ENCODE measurements around the gene TXNDC11. TPM values are rescaled to one million over a fixed set of nuclear protein-coding genes. Genes with fewer than 3 reads are reported as not detected.

Gene TXNDC11
- total and polyA plus RNA-seq, 2 donors (not counting 3 experiments of a cell fraction or from before 2014, with no cell fraction given): 42.5 to 66.0 TPM

DNA sequence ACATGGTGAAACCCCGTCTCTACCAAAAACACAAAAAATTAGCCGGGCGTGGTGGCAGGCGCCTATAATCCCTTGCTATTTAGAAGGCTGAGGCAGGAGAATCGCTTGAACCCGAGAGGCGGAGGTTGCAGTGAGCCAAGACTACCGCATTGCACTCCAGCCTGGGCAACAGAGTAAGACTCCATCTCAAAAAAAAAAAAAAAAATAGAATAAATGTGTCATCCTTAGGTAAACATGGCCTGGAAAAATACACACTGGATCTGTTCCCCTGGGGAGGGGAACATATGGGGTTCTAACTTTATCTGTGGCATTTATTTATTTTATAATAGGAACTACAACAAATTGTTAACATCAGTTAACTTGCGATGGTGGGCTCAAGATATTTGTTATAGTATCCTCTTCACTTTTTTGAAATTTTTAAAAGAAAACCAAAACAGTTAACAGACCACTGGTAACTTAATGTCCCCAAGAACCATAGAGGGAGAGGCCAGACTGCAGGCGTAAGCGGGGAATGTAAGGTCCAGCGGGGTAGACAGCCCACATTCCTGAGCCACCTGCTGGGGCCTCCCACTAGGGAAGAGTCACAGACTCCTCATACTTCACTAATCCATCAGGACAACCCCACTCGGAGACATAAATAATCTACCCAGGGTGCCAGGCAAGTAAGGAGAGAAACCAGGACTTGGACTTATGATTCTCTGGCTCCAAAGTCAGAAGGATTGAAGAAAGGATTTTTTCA lies 12.5 kb upstream of the TXNDC11 start:
- ChIA-PET CTCF (no interaction called here), POLR2A (no interaction called here)
- H3K4me2 ChIP-seq (ENCODE audit: insufficient read depth, low read length): no peak overlapping the region
- no peak for FAIRE-seq
- H3K9ac ChIP-seq (replicated peaks; ENCODE audit: extremely low read depth, insufficient read depth, low read length): no peak overlapping the region
- peaks cover 39 to 43% of the 10 kb centered on the region in 2 experiments for H3K36me3 ChIP-seq (ENCODE audit: control insufficient read depth in 2 of 2, extremely low read depth in 1 of 2, insufficient read depth in 2 of 2, low read length in 2 of 2)
- H3K27ac ChIP-seq (ENCODE audit: insufficient read depth, low read depth, low read length): no peak overlapping the region
- no peaks in the 10 kb centered on the region for H3K27me3 ChIP-seq (ENCODE audit: control insufficient read depth in 2 of 2, insufficient read depth in 2 of 2, low read length in 2 of 2)
- no peaks in the 10 kb centered on the region for H3K9me1 ChIP-seq (replicated peaks; ENCODE audit: control insufficient read depth, extremely low read depth, insufficient read depth, low read length)
- no peaks in the 10 kb centered on the region for H3K9me3 ChIP-seq (replicated peaks; ENCODE audit: control insufficient read depth, insufficient read depth, low read length)
- H3K4me1 ChIP-seq (ENCODE audit: control insufficient read depth, extremely low read depth, insufficient read depth, low read length): peaks cover 9% of the 10 kb centered on the region
- H2AFZ ChIP-seq (ENCODE audit: low read depth, low read length): no peak overlapping the region
- no TSS peak for BruUV-seq (replicated peaks)
- no peak for DNase-seq (ENCODE audit: low read depth, low spot score)
- intact Hi-C loops (cut with micrococcal nuclease): no loop called here
- no peaks in the 10 kb centered on the region for H4K20me1 ChIP-seq (replicated peaks; ENCODE audit: control insufficient read depth, extremely low read depth, insufficient read depth, low read length)
- TF ChIP-seq FOS (IDR thresholded peaks at IDR 0.05; ENCODE audit: borderline replicate concordance, insufficient read depth, low read length) (no peak), MYC (IDR thresholded peaks at IDR 0.05; ENCODE audit: low read depth, low read length) (no peak), JUN (IDR thresholded peaks at IDR 0.05; ENCODE audit: borderline replicate concordance, insufficient read depth, insufficient read length, low read depth) (no peak), POLR2AphosphoS5 (IDR thresholded peaks at IDR 0.05; ENCODE audit: insufficient read depth, low read depth, low read length) (no peak), POLR2A (IDR thresholded peaks at IDR 0.05; ENCODE audit: low read depth, low read length) (no peak)
- TF ChIP-seq, protein P1, sequence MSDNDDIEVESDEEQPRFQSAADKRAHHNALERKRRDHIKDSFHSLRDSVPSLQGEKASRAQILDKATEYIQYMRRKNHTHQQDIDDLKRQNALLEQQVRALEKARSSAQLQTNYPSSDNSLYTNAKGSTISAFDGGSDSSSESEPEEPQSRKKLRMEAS (IDR thresholded peaks at IDR 0.05; ENCODE audit: insufficient read depth, insufficient read length): no peak
- dilution Hi-C loops (cut with MboI; ENCODE audit: extremely low pct_ligation_motif_present, low sequenced_read_pairs): no loop called here
- no peak overlapping the region for H3K4me3 ChIP-seq (replicated peaks in 1 of 3; ENCODE audit: insufficient read depth in 1 of 3, low read depth in 1 of 3, low read length in 3 of 3)
- H3K79me2 ChIP-seq (ENCODE audit: control insufficient read depth, insufficient read depth, low read length): no peaks in the 10 kb centered on the region

DNA sequence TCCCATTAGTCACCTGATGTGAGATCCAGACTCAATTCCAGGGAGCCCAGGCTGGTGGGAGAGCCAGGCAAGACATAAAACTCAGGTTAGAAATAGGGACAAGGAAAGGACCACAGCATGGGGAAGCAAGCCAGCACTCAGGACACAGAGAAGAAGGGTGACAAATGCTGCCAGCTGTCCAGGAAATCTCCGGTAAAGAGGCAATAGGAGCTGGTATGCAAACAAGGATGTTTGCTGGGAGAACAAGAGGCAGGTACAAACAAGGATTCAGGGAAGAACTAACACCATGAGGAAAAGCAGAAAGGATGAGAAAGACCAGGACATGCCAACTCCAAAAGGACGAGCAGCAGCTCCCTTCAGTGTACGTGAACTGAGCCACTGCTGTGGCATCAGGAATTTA lies 10.2 kb upstream of the TXNDC11 start:
- Histone ChIP-seq H3K4me3 (replicated peaks in 1 of 3; ENCODE audit: insufficient read depth in 1 of 3, low read depth in 1 of 3, low read length in 3 of 3) (no peak overlapping the region), H3K27me3 (ENCODE audit: control insufficient read depth in 2 of 2, insufficient read depth in 2 of 2, low read length in 2 of 2) (no peaks in the 10 kb centered on the region), H3K9ac (replicated peaks; ENCODE audit: extremely low read depth, insufficient read depth, low read length) (no peak overlapping the region), H3K9me3 (replicated peaks; ENCODE audit: control insufficient read depth, insufficient read depth, low read length) (no peaks in the 10 kb centered on the region), H3K36me3 (ENCODE audit: control insufficient read depth in 2 of 2, extremely low read depth in 1 of 2, insufficient read depth in 2 of 2, low read length in 2 of 2) (peaks cover 39 to 45% of the 10 kb centered on the region in 2 experiments), H4K20me1 (replicated peaks; ENCODE audit: control insufficient read depth, extremely low read depth, insufficient read depth, low read length) (no peaks in the 10 kb centered on the region), H2AFZ (ENCODE audit: low read depth, low read length) (no peak overlapping the region), H3K79me2 (ENCODE audit: control insufficient read depth, insufficient read depth, low read length) (no peaks in the 10 kb centered on the region), H3K4me1 (ENCODE audit: control insufficient read depth, extremely low read depth, insufficient read depth, low read length) (peaks cover under 1% of the 10 kb centered on the region), H3K27ac (ENCODE audit: insufficient read depth, low read depth, low read length) (no peak overlapping the region), H3K4me2 (ENCODE audit: insufficient read depth, low read length) (no peak overlapping the region), H3K9me1 (replicated peaks; ENCODE audit: control insufficient read depth, extremely low read depth, insufficient read depth, low read length) (no peaks in the 10 kb centered on the region)
- ChIA-PET POLR2A (no interaction called here), CTCF (no interaction called here)
- dilution Hi-C loops (cut with MboI; ENCODE audit: extremely low pct_ligation_motif_present, low sequenced_read_pairs): no loop called here
- TF ChIP-seq FOS (IDR thresholded peaks at IDR 0.05; ENCODE audit: borderline replicate concordance, insufficient read depth, low read length) (no peak), EZH2 (IDR thresholded peaks at IDR 0.05; ENCODE audit: borderline replicate concordance, low read depth, low read length, severe bottlenecking) (no peak), MYC (IDR thresholded peaks at IDR 0.05; ENCODE audit: low read depth, low read length) (no peak), POLR2A (IDR thresholded peaks at IDR 0.05; ENCODE audit: low read depth, low read length) (no peak), GATA2 (IDR thresholded peaks at IDR 0.05; ENCODE audit: insufficient read depth, insufficient read length, low read depth, low read length) (no peak), POLR2AphosphoS5 (IDR thresholded peaks at IDR 0.05; ENCODE audit: insufficient read depth, low read depth, low read length) (no peak)
- TF ChIP-seq, protein P2, sequence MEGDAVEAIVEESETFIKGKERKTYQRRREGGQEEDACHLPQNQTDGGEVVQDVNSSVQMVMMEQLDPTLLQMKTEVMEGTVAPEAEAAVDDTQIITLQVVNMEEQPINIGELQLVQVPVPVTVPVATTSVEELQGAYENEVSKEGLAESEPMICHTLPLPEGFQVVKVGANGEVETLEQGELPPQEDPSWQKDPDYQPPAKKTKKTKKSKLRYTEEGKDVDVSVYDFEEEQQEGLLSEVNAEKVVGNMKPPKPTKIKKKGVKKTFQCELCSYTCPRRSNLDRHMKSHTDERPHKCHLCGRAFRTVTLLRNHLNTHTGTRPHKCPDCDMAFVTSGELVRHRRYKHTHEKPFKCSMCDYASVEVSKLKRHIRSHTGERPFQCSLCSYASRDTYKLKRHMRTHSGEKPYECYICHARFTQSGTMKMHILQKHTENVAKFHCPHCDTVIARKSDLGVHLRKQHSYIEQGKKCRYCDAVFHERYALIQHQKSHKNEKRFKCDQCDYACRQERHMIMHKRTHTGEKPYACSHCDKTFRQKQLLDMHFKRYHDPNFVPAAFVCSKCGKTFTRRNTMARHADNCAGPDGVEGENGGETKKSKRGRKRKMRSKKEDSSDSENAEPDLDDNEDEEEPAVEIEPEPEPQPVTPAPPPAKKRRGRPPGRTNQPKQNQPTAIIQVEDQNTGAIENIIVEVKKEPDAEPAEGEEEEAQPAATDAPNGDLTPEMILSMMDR (IDR thresholded peaks at IDR 0.05; ENCODE audit: extremely low read depth in 1 of 2, insufficient read depth in 1 of 2, low read depth in 1 of 2, low read length in 2 of 2): no peak
- TF ChIP-seq, protein P1 (IDR thresholded peaks at IDR 0.05; ENCODE audit: insufficient read depth, insufficient read length): no peak
- intact Hi-C loops (cut with micrococcal nuclease): no loop called here
- DNase-seq (ENCODE audit: low read depth, low spot score): no peak
- BruUV-seq (replicated peaks): no TSS peak
- no peak for FAIRE-seq

Measured in endothelial cell of umbilical vein (primary cell).